ENCODE data around the gene RANGAP1.

Gene RANGAP1

DNA sequence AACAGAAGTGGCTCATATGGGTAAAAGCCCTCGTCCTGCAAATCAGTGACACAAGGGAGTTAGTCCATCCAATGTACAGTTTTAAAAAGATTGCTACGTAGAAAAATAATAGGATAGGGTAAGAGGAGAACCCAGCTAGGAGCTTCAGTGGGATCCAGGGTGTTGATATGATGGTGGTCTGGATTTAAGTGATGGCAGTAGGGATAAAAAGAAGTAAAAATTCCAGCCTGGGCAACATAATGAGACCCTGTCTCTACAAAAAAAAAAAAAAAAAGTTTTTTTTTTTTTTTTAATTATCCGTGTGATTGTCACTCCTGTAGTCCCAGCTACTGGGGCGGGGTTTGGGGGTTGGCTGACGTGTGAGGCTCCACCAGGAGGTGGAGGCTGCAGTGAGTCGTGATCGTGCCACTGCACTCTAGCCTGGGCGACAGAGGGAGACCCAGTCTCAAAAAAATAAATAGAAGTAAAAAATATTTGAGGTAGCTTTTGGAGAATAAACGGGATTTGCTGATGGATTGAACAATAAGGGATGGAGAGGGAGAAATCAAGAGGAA lies 87.9 kb downstream of the RANGAP1 start:
- H3K4me3 ChIP-seq (ENCODE audit: low read depth, low read length), result peak overlapping the region; percentile 88
- TF ChIP-seq, protein P1, sequence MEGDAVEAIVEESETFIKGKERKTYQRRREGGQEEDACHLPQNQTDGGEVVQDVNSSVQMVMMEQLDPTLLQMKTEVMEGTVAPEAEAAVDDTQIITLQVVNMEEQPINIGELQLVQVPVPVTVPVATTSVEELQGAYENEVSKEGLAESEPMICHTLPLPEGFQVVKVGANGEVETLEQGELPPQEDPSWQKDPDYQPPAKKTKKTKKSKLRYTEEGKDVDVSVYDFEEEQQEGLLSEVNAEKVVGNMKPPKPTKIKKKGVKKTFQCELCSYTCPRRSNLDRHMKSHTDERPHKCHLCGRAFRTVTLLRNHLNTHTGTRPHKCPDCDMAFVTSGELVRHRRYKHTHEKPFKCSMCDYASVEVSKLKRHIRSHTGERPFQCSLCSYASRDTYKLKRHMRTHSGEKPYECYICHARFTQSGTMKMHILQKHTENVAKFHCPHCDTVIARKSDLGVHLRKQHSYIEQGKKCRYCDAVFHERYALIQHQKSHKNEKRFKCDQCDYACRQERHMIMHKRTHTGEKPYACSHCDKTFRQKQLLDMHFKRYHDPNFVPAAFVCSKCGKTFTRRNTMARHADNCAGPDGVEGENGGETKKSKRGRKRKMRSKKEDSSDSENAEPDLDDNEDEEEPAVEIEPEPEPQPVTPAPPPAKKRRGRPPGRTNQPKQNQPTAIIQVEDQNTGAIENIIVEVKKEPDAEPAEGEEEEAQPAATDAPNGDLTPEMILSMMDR (IDR thresholded peaks at IDR 0.05; ENCODE audit: borderline replicate concordance, insufficient read depth, low read depth, low read length), result no peak

DNA sequence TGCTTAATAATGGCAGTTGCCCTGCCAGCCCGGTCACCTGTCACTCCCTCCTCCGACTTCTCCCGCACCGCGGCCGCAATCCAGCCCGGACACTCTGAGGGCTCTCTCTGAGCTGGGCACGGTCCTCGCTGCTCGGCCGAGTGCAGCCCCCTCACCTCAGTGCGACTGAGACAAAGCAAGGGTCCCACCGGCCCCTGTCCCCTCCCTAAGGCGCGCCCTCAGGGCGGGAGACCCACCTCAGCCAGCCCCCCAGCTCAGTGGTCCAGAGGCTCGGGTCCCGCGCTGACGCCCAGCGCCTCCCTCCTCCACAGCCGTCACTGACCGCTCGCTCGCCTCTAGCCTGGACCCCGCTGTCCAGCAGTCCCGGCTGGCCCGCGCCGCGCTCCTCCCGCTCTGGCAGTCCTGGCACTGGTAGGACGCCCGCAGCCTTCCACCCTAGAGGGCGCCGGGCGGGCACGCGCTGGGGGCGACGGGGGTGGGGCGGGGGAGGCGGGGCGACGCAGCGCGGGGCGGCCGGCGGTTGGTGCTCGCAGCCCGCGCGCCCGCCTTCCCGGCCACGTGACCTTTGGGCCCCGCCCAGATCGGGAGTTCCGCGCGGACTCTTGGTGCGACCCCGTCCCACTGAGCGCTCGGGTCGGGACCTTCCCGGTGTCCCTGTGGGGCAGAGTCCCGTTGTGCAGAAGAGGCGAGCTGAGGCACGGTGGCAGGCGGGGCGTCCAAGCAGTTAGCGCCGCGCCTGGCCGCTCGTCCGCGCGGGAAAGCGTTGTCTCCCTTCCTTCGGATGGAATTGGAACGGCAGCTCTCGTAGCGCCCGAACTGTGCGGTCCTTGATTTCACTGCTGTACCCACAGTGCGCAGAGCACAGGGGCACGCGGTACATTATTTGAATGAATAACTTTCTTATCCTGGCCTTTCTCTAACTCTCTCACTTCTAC lies 88.7 kb downstream of the RANGAP1 start:
- TF ChIP-seq, protein P1 (IDR thresholded peaks at IDR 0.05; ENCODE audit: borderline replicate concordance, insufficient read depth, low read depth, low read length), result 0 out of 2 replicates have a peak, but pooled peaks have one; percentile 13
- peak overlapping the region; percentile 88 for H3K4me3 ChIP-seq (ENCODE audit: low read depth, low read length)
